Peyer's patch (tissue), 4 donors: ENCODE results near the gene PRDX1.

Experiments
- POLR2A ChIP-seq, 2 donors: fragments of 450-650 bp; IDR thresholded peaks; one replicate each; pipeline ENCODE4 v1.5.1; 2017; ENCODE audit warnings: antibody characterized with exemption in 2 of 2, mild to moderate bottlenecking in 2 of 2, moderate library complexity in 2 of 2
- TF ChIP-seq, protein P1 (sequence below), 6 experiments: fragments of 450-650 bp in 4 of 6; fragments of 200-600 bp in 2 of 6; sonication (generic) in 1 of 6; IDR thresholded peaks; one replicate each; pipeline ENCODE4 v1.5.1; 2017 to 2019; ENCODE audit warnings: antibody characterized with exemption in 6 of 6, mild to moderate bottlenecking in 3 of 6, moderate library complexity in 1 of 6

DNA sequence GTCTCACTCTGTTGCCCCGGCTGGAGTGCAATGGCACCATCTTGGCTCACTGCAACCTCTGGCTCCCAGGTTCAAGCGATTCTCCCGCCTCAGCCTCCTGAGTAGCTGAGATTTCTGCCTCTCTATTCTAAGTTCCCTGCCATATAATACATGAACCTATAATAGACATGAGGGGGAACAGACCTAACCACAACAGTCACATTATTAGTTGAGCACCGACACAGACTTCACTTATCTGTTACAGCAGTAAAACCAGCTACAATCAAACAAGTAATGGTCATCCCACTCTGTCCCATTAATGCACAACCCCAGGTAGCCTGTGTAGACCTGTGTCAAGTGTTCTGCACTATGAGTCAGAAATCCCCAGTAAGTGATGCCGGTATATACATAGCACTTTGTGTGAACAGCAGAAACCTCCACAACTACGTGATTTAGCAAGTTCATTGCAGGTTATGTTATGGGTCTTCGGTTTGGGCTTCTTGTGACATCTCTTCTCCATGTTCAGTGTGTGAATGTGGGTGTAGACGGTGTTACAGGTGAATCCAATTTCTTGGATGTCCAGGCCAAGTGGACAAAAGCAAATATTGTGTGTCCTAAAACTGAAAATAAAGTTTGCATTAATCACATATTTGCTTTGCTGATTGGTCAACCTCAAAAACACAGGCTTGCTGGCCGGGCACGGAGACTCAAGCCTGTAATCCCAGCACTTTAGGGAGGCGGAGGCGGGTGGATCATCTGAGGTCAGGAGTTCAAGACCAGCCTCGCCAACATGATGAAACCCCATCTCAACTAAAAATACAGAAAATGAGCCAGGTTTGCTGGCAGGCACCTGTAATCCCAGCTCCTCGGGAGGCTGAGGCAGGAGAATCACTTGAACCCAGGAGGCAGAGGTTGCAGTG is 18.0 kb downstream of the PRDX1 start:
- no peak for TF ChIP-seq POLR2A (IDR thresholded peaks at IDR 0.05)
- TF ChIP-seq, protein P1, sequence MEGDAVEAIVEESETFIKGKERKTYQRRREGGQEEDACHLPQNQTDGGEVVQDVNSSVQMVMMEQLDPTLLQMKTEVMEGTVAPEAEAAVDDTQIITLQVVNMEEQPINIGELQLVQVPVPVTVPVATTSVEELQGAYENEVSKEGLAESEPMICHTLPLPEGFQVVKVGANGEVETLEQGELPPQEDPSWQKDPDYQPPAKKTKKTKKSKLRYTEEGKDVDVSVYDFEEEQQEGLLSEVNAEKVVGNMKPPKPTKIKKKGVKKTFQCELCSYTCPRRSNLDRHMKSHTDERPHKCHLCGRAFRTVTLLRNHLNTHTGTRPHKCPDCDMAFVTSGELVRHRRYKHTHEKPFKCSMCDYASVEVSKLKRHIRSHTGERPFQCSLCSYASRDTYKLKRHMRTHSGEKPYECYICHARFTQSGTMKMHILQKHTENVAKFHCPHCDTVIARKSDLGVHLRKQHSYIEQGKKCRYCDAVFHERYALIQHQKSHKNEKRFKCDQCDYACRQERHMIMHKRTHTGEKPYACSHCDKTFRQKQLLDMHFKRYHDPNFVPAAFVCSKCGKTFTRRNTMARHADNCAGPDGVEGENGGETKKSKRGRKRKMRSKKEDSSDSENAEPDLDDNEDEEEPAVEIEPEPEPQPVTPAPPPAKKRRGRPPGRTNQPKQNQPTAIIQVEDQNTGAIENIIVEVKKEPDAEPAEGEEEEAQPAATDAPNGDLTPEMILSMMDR (IDR thresholded peaks at IDR 0.05): no peak
